Fibroblast of lung (primary cell): ENCODE results near the gene FLT3LG.

Experiments
- EZH2 ChIP-seq: IDR thresholded peaks from 2 replicates; pipeline ENCODE4 v1.5.1; 2012; ENCODE audit warnings: low read length, control low read depth, mild to moderate bottlenecking; ENCODE audit errors: missing control alignments
- TF ChIP-seq, protein P1 (sequence below), 2 donors: IDR thresholded peaks in 1 of 2; conservative IDR thresholded peaks in 1 of 2; 1 replicate in 1 of 2; 2 replicates in 1 of 2; pipeline ENCODE4 v1.5.1; 2011 to 2012; ENCODE audit warnings: low read length in 2 of 2, control low read depth in 1 of 2, inconsistent platforms in 1 of 2, low read depth in 1 of 2, mild to moderate bottlenecking in 1 of 2

DNA sequence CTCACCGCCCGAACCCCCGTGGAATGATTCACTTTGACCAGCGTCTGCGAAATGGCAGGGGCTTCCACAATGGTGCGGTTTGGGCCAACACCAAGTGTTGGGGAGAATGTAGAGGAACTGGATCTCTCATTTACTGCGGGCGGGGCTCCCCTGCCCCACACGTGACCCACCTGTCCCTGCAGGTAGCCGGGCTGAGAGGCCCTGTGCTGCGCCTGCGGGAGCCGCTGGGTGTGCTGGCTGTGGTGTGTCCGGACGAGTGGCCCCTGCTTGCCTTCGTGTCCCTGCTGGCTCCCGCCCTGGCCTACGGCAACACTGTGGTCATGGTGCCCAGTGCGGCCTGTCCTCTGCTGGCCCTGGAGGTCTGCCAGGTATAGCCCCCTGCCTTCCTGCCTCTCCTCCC lies 5.8 kb upstream of the FLT3LG start:
- TF ChIP-seq, protein P1, sequence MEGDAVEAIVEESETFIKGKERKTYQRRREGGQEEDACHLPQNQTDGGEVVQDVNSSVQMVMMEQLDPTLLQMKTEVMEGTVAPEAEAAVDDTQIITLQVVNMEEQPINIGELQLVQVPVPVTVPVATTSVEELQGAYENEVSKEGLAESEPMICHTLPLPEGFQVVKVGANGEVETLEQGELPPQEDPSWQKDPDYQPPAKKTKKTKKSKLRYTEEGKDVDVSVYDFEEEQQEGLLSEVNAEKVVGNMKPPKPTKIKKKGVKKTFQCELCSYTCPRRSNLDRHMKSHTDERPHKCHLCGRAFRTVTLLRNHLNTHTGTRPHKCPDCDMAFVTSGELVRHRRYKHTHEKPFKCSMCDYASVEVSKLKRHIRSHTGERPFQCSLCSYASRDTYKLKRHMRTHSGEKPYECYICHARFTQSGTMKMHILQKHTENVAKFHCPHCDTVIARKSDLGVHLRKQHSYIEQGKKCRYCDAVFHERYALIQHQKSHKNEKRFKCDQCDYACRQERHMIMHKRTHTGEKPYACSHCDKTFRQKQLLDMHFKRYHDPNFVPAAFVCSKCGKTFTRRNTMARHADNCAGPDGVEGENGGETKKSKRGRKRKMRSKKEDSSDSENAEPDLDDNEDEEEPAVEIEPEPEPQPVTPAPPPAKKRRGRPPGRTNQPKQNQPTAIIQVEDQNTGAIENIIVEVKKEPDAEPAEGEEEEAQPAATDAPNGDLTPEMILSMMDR (conservative IDR thresholded peaks at IDR 0.05 in 1 of 2, IDR thresholded peaks at IDR 0.05 in 1 of 2; ENCODE audit: low read depth in 1 of 2, low read length in 2 of 2), result no peak
- TF ChIP-seq EZH2, result no peak
